Lung (tissue), 12 donors: ENCODE data around the gene OAS1. TPM values are rescaled to one million over a fixed set of nuclear protein-coding genes. Genes with fewer than 3 reads are reported as not detected.

ENCODE experiments used
- ATAC-seq: fragments of 200-7000 bp; cut with Tn5 transposase; one replicate; pipeline ENCODE4 v1.9.1; 2020; ENCODE audit warnings: moderate number of reproducible peaks; ENCODE audit not compliant: insufficient read depth, low FRiP score
- DNase-seq, 3 donors: peaks; one replicate each; pipeline ENCODE4 v3.0.0-alpha.2; 2013 to 2017
- H3K27ac ChIP-seq, 2 donors: one replicate each; pipeline ENCODE4 v1.5.1; 2013; ENCODE audit warnings: mild to moderate bottlenecking in 2 of 2, moderate library complexity in 2 of 2, control low read depth in 1 of 2, inconsistent platforms in 1 of 2, low read depth in 1 of 2, low read length in 1 of 2
- H3K27me3 ChIP-seq, 3 donors: one replicate each; pipeline ENCODE4 v1.5.1; 2013; ENCODE audit warnings: low read length in 2 of 3; ENCODE audit not compliant: control insufficient read depth in 3 of 3, insufficient read depth in 3 of 3
- H3K36me3 ChIP-seq, 4 donors: one replicate each; pipeline ENCODE4 v1.5.1; 2013; ENCODE audit warnings: low read length in 4 of 4, mild to moderate bottlenecking in 1 of 4, moderate library complexity in 1 of 4; ENCODE audit not compliant: control insufficient read depth in 4 of 4, insufficient read depth in 4 of 4
- H3K4me1 ChIP-seq, 5 donors: one replicate each; pipeline ENCODE4 v1.5.1; 2013; ENCODE audit warnings: low read length in 5 of 5, mild to moderate bottlenecking in 2 of 5, moderate library complexity in 1 of 5; ENCODE audit not compliant: control insufficient read depth in 5 of 5, insufficient read depth in 5 of 5
- H3K4me3 ChIP-seq: one replicate; pipeline ENCODE4 v1.5.1; 2013; ENCODE audit warnings: mild to moderate bottlenecking, control low read depth, moderate library complexity
- H3K9ac ChIP-seq, 2 donors: one replicate each; pipeline ENCODE4 v1.5.1; 2013; ENCODE audit warnings: low read length in 2 of 2, control low read depth in 1 of 2; ENCODE audit not compliant: insufficient read depth in 1 of 2
- H3K9me3 ChIP-seq, 4 donors: one replicate each; pipeline ENCODE4 v1.5.1; 2013; ENCODE audit warnings: low read length in 3 of 4, mild to moderate bottlenecking in 1 of 4, moderate library complexity in 1 of 4; ENCODE audit not compliant: control insufficient read depth in 4 of 4, insufficient read depth in 3 of 4
- CTCF ChIP-seq: IDR thresholded peaks from 2 replicates; pipeline ENCODE4 v1.5.1; 2012; ENCODE audit warnings: mild to moderate bottlenecking; ENCODE audit errors: control extremely low read depth, extremely low read depth
- WGBS, 2 donors: extraction: QIAGEN DNeasy Blood & Tissue Kit; methylation state at CpG; one replicate each; pipeline ENCODE4 v1.1.7; 2013; 5-methylcytosine and 5-hydroxymethylcytosine counted together
- polyA plus RNA-seq, 2 donors: library from polyadenylated mRNA; stranded (reverse); fragments of 200-250 nt; gene quantifications; one replicate each; pipeline ENCODE4 v1.2.1, GENCODE V29; 2013
- total RNA-seq, 2 donors: library from RNA; depleted of rRNA in 1 of 2; stranded (reverse); fragments of >200 nt in 1 of 2; gene quantifications; one replicate each; pipeline ENCODE4 v1.2.1, GENCODE V29; 2014 to 2021
- donor health status: control.
- donor health status: control.
- donor health status: Bipolar disorder and iron deficiency.
- donor health status: healthy.
- donor health status: DM: yes; HTN: yes; CAD: no.

The OAS1 gene
- total and polyA plus RNA-seq, 4 donors, result 14.6 to 40.3 (median 18.5) TPM

- peaks cover 0 to 8% (median 0%) of the 10 kb centered on the region in 5 donors for H3K4me1 ChIP-seq
- peaks cover 0 to 2% (median 0%) of the 10 kb centered on the region in 4 donors for H3K9me3 ChIP-seq
- no peak overlapping the region for H3K27ac ChIP-seq
- H3K27me3 ChIP-seq, result no peaks in the 10 kb centered on the region
- DNase-seq, result no peak
- H3K36me3 ChIP-seq, result peaks cover 0 to 50% (median 20%) of the 10 kb centered on the region in 4 donors
- H3K9ac ChIP-seq, result no peak overlapping the region
- H3K4me3 ChIP-seq, result no peak overlapping the region
- TF ChIP-seq CTCF, result no peak
- ATAC-seq, result no peak
- WGBS, 2 donors, result 97 to 98% methylated on average over 9 of the region's 9 CpGs
Observed at GRCh38 chr12:112967306-112967705, 60.5 kb downstream of the OAS1 start.

GRCh38 chr12:112967858-112968257 is 61.1 kb downstream of the OAS1 start:
- H3K36me3 ChIP-seq, result peaks cover 0 to 45% (median 19%) of the 10 kb centered on the region in 4 donors
- DNase-seq, result no peak
- TF ChIP-seq CTCF, result no peak
- no peak overlapping the region for H3K4me3 ChIP-seq
- 96 to 97% methylated on average over 7 of the region's 7 CpGs for WGBS, 2 donors
- H3K9me3 ChIP-seq, result no peaks in the 10 kb centered on the region
- no peak for ATAC-seq
- H3K4me1 ChIP-seq, result peaks cover 0 to 8% (median 0%) of the 10 kb centered on the region in 5 donors
- H3K27me3 ChIP-seq, result no peaks in the 10 kb centered on the region
- no peak overlapping the region for H3K9ac ChIP-seq
- no peak overlapping the region for H3K27ac ChIP-seq

Other genes starting within 250 kb of the OAS1 start
- under 1 TPM in 1 of 2 donors, not detected in 1; 0.40 TPM for gene RPH3A, start 115.2 kb upstream of the OAS1 start, total RNA-seq
- under 1 TPM; 0.06 to 0.15 TPM for gene RPH3A, start 115.2 kb upstream of the OAS1 start, polyA plus RNA-seq
- 10 to 100 TPM; 13.9 to 31.9 TPM for gene OAS3, start 31.5 kb downstream of the OAS1 start, total RNA-seq
- gene OAS3, start 31.5 kb downstream of the OAS1 start, polyA plus RNA-seq, result 10 to 100 TPM in 1 of 2 donors, 1 to 10 TPM in 1; 5.7 to 24.6 TPM
- 10 to 100 TPM; 11.3 to 25.9 TPM for gene OAS2, start 71.6 kb downstream of the OAS1 start, total RNA-seq
- gene OAS2, start 71.6 kb downstream of the OAS1 start, polyA plus RNA-seq, result 10 to 100 TPM in 1 of 2 donors, 1 to 10 TPM in 1; 9.8 to 20.8 TPM
- gene DTX1, start 149.8 kb downstream of the OAS1 start, total RNA-seq, result 1 to 10 TPM; 2.9 to 4.9 TPM
- gene DTX1, start 149.8 kb downstream of the OAS1 start, polyA plus RNA-seq, result 1 to 10 TPM; 1.3 to 1.6 TPM
- under 1 TPM; 0.58 to 0.65 TPM for gene RASAL1, start 228.8 kb downstream of the OAS1 start, total RNA-seq
- 1 to 10 TPM in 1 of 2 donors, under 1 TPM in 1; 0.09 to 1.8 TPM for gene RASAL1, start 228.8 kb downstream of the OAS1 start, polyA plus RNA-seq
- gene CFAP73, start 242.8 kb downstream of the OAS1 start, total RNA-seq, result 10 to 100 TPM; 14.6 to 40.6 TPM
- gene CFAP73, start 242.8 kb downstream of the OAS1 start, polyA plus RNA-seq, result 10 to 100 TPM; 10.4 to 14.6 TPM